GM23338 (cell line): ENCODE data around the gene NDUFS6. TPM values are rescaled to one million over a fixed set of nuclear protein-coding genes. Genes with fewer than 3 reads are reported as not detected.

Experiments
- ATAC-seq: fragments of 200-7000 bp; cut with Tn5 transposase; 3 replicates; pipeline ENCODE4 v1.9.1; 2020
- DNase-seq: peaks from one replicate; pipeline ENCODE4 v3.0.0-alpha.2; 2015; ENCODE audit warnings: low spot score
- H2AFZ ChIP-seq: fragments of 200-600 bp; sonication (generic); 2 replicates; pipeline ENCODE4 v1.8.0; 2016; ENCODE audit warnings: antibody characterized with exemption, mild to moderate bottlenecking, moderate library complexity
- H3F3A ChIP-seq: fragments of 200-600 bp; sonication (generic); replicated peaks from 2 replicates; pipeline ENCODE4 v1.8.0; 2017; ENCODE audit warnings: antibody characterized with exemption, mixed run types, low read depth
- H3K27ac ChIP-seq: fragments of 200-600 bp; sonication (generic); 2 replicates; pipeline ENCODE4 v1.6.1; 2016; ENCODE audit warnings: low read depth
- H3K27me3 ChIP-seq: fragments of 200-600 bp; sonication (generic); 2 replicates; pipeline ENCODE4 v1.8.0; 2016; ENCODE audit warnings: mild to moderate bottlenecking, mixed run types, moderate library complexity; ENCODE audit not compliant: insufficient read depth
- H3K36me3 ChIP-seq: fragments of 200-600 bp; sonication (generic); 2 replicates; pipeline ENCODE4 v1.8.0; 2016; ENCODE audit warnings: mild to moderate bottlenecking; ENCODE audit not compliant: insufficient read depth
- H3K4me1 ChIP-seq: fragments of 200-600 bp; sonication (generic); 2 replicates; pipeline ENCODE4 v1.8.0; 2016; ENCODE audit warnings: mild to moderate bottlenecking, moderate library complexity; ENCODE audit not compliant: insufficient read depth
- H3K4me2 ChIP-seq: fragments of 200-600 bp; sonication (generic); 2 replicates; pipeline ENCODE4 v1.7.1; 2017; ENCODE audit warnings: mixed run types
- H3K4me3 ChIP-seq: fragments of 200-600 bp; sonication (generic); 2 replicates; pipeline ENCODE4 v1.6.1; 2016; ENCODE audit warnings: mixed run types
- H3K79me2 ChIP-seq: fragments of 200-600 bp; sonication (generic); replicated peaks from 2 replicates; pipeline ENCODE4 v1.8.0; 2017; ENCODE audit warnings: mild to moderate bottlenecking; ENCODE audit not compliant: insufficient read depth
- H3K9me2 ChIP-seq: fragments of 200-600 bp; sonication (generic); 2 replicates; pipeline ENCODE4 v1.8.0; 2017; ENCODE audit not compliant: insufficient read depth
- H4K20me1 ChIP-seq: fragments of 200-600 bp; sonication (generic); replicated peaks from 2 replicates; pipeline ENCODE4 v1.8.0; 2017; ENCODE audit warnings: mild to moderate bottlenecking; ENCODE audit not compliant: insufficient read depth
- H3K27ac Mint-ChIP-seq: 2 replicates; pipeline ENCODE4 v1.8.0; 2020; ENCODE audit warnings: inconsistent platforms, mild to moderate bottlenecking, moderate library complexity, mixed read lengths
- H3K27me3 Mint-ChIP-seq: 3 replicates; pipeline ENCODE4 v1.8.0; 2022; ENCODE audit warnings: low read depth, mild to moderate bottlenecking, moderate library complexity, mixed read lengths, inconsistent platforms; ENCODE audit not compliant: insufficient read depth, poor library complexity
- H3K36me3 Mint-ChIP-seq: 3 replicates; pipeline ENCODE4 v1.8.0; 2021; ENCODE audit warnings: low read depth, mild to moderate bottlenecking, inconsistent platforms, moderate library complexity, mixed read lengths
- H3K4me1 Mint-ChIP-seq: 3 replicates; pipeline ENCODE4 v1.8.0; 2020; ENCODE audit warnings: mild to moderate bottlenecking, inconsistent platforms, mixed read lengths
- H3K4me3 Mint-ChIP-seq: 3 replicates; pipeline ENCODE4 v1.8.0; 2021; ENCODE audit warnings: moderate library complexity, mild to moderate bottlenecking, inconsistent platforms, mixed read lengths
- H3K9me3 Mint-ChIP-seq: 3 replicates; pipeline ENCODE4 v1.8.0; 2020; ENCODE audit warnings: moderate library complexity, mild to moderate bottlenecking, inconsistent platforms, mixed read lengths
- CREB1 ChIP-seq: fragments of 250-450 bp; sonication (Bioruptor Pico); IDR thresholded peaks from 2 replicates; pipeline ENCODE4 v1.5.0; 2020; ENCODE audit warnings: low read depth, mild to moderate bottlenecking, moderate library complexity
- CTCF ChIP-seq, 2 experiments: fragments of 200-600 bp in 1 of 2; sonication (generic) in 1 of 2; conservative IDR thresholded peaks; 2 replicates each; pipeline versions ENCODE4 v1.5.1 to v1.6.1; 2016 to 2017; ENCODE audit warnings: antibody characterized with exemption in 2 of 2, low read depth in 2 of 2, mild to moderate bottlenecking in 2 of 2, moderate library complexity in 1 of 2
- EZH2 ChIP-seq: fragments of 200-600 bp; sonication (generic); IDR thresholded peaks from one replicate; pipeline ENCODE4 v1.8.0; 2017; ENCODE audit warnings: antibody characterized with exemption, mild to moderate bottlenecking, low read depth; ENCODE audit not compliant: unreplicated experiment
- EZH2phosphoT487 ChIP-seq: fragments of 200-600 bp; sonication (generic); IDR thresholded peaks from one replicate; pipeline ENCODE4 v1.8.1; 2018; ENCODE audit warnings: antibody characterized with exemption; ENCODE audit not compliant: unreplicated experiment
- JUNB ChIP-seq: IDR thresholded peaks from one replicate; pipeline ENCODE4 v1.6.1; 2016; ENCODE audit warnings: antibody characterized with exemption; ENCODE audit not compliant: unreplicated experiment
- NANOG ChIP-seq: IDR thresholded peaks from 2 replicates; pipeline ENCODE4 v1.6.1; 2016; ENCODE audit warnings: antibody characterized with exemption, borderline replicate concordance
- POLR2AphosphoS5 ChIP-seq: IDR thresholded peaks from 2 replicates; pipeline ENCODE4 v1.6.1; 2016; ENCODE audit warnings: antibody characterized with exemption, low read depth
- STAT1 ChIP-seq: IDR thresholded peaks from one replicate; pipeline ENCODE4 v1.6.1; 2016; ENCODE audit warnings: antibody characterized with exemption; ENCODE audit not compliant: unreplicated experiment
- ZNF114 ChIP-seq: fragments of 250-450 bp; sonication (Bioruptor Pico); IDR thresholded peaks from 2 replicates; pipeline ENCODE4 v1.5.0; 2020; ENCODE audit warnings: mild to moderate bottlenecking, moderate library complexity
- ZNF331 ChIP-seq: fragments of 250-450 bp; sonication (Bioruptor Pico); IDR thresholded peaks from 2 replicates; pipeline ENCODE4 v1.5.0; 2020; ENCODE audit warnings: low read depth, mild to moderate bottlenecking, moderate library complexity
- ZNF462 ChIP-seq: fragments of 250-450 bp; sonication (Bioruptor Pico); IDR thresholded peaks from 2 replicates; pipeline ENCODE4 v1.5.0; 2020; ENCODE audit warnings: mild to moderate bottlenecking, moderate library complexity
- polyA plus RNA-seq: library from polyadenylated mRNA; unstranded; fragments of >200 nt; fragmentation: Nextera tagmentation; extraction: Ambion mirVana; gene quantifications from 2 replicates; pipeline ENCODE4 v1.2.1, GENCODE V29; 2016
- total RNA-seq: library from RNA; depleted of rRNA; stranded (reverse); fragments of >200 nt; shearing (Covaris generic); gene quantifications from 2 replicates; pipeline ENCODE4 v1.2.3, GENCODE V29; 2014
- TF ChIP-seq, protein P1 (sequence below): IDR thresholded peaks from one replicate; pipeline ENCODE4 v1.6.1; 2018; ENCODE audit warnings: antibody characterized with exemption; ENCODE audit not compliant: unreplicated experiment
- TF ChIP-seq, protein P2 (sequence below): IDR thresholded peaks from 2 replicates; pipeline ENCODE4 v1.6.1; 2016; ENCODE audit warnings: antibody characterized with exemption

NDUFS6 gene
- total and polyA plus RNA-seq, 2 experiments from 2014 or later, result 94.8 to 289 TPM

DNA sequence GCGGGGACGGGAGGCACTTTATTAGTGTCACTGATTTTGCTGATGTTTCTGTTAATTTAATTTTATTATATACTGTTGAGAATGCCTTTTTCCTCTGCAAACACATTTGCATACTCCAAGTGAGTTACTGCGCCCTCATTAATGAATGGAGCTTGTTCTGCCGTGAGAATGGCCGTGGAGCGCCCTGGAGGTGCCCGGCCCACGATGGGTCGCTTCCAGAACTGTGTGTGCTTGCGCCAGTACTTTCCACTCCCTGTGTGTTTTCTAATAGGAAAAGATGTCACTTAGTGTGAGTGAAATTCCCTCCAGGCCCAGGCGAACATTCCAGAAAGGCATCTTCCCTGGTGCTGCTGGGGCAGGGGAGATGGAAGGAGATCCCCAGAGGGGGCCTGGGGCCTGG is 30.1 kb downstream of the NDUFS6 start:
- peaks cover 20% of the 10 kb centered on the region for H3K4me1 ChIP-seq
- H3K4me3 ChIP-seq, result no peak overlapping the region
- no peak for DNase-seq
- H4K20me1 ChIP-seq, result peaks cover 4% of the 10 kb centered on the region; the same call in 1 of the 2 replicates
- no peak for TF ChIP-seq NANOG
- no peak for TF ChIP-seq ZNF114 (CRISPR knock-in tag)
- TF ChIP-seq, protein P1, sequence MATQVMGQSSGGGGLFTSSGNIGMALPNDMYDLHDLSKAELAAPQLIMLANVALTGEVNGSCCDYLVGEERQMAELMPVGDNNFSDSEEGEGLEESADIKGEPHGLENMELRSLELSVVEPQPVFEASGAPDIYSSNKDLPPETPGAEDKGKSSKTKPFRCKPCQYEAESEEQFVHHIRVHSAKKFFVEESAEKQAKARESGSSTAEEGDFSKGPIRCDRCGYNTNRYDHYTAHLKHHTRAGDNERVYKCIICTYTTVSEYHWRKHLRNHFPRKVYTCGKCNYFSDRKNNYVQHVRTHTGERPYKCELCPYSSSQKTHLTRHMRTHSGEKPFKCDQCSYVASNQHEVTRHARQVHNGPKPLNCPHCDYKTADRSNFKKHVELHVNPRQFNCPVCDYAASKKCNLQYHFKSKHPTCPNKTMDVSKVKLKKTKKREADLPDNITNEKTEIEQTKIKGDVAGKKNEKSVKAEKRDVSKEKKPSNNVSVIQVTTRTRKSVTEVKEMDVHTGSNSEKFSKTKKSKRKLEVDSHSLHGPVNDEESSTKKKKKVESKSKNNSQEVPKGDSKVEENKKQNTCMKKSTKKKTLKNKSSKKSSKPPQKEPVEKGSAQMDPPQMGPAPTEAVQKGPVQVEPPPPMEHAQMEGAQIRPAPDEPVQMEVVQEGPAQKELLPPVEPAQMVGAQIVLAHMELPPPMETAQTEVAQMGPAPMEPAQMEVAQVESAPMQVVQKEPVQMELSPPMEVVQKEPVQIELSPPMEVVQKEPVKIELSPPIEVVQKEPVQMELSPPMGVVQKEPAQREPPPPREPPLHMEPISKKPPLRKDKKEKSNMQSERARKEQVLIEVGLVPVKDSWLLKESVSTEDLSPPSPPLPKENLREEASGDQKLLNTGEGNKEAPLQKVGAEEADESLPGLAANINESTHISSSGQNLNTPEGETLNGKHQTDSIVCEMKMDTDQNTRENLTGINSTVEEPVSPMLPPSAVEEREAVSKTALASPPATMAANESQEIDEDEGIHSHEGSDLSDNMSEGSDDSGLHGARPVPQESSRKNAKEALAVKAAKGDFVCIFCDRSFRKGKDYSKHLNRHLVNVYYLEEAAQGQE, result no peak
- no peak for TF ChIP-seq ZNF331 (CRISPR knock-in tag)
- TF ChIP-seq ZNF462 (CRISPR knock-in tag), result no peak
- TF ChIP-seq EZH2, result no peak
- no peak for TF ChIP-seq EZH2phosphoT487
- TF ChIP-seq CTCF (conservative IDR thresholded peaks at IDR 0.05; ENCODE audit: low read depth in 2 of 2), result no peak
- TF ChIP-seq, protein P2, sequence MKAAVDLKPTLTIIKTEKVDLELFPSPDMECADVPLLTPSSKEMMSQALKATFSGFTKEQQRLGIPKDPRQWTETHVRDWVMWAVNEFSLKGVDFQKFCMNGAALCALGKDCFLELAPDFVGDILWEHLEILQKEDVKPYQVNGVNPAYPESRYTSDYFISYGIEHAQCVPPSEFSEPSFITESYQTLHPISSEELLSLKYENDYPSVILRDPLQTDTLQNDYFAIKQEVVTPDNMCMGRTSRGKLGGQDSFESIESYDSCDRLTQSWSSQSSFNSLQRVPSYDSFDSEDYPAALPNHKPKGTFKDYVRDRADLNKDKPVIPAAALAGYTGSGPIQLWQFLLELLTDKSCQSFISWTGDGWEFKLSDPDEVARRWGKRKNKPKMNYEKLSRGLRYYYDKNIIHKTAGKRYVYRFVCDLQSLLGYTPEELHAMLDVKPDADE, result no peak
- TF ChIP-seq STAT1, result no peak
- no peak for TF ChIP-seq CREB1 (CRISPR knock-in tag)
- TF ChIP-seq POLR2AphosphoS5, result no peak
- no peak for TF ChIP-seq JUNB
- H3K9me3 Mint-ChIP-seq, result no peaks in the 10 kb centered on the region
- H3K27me3 ChIP-seq, result no peaks in the 10 kb centered on the region
- peaks cover 18% of the 10 kb centered on the region for H3K27me3 Mint-ChIP-seq
- no peaks in the 10 kb centered on the region for H3K9me2 ChIP-seq
- no peak overlapping the region for H3K4me2 ChIP-seq
- H3K27ac ChIP-seq, result no peak overlapping the region
- H3K36me3 Mint-ChIP-seq, result no peaks in the 10 kb centered on the region
- no peaks in the 10 kb centered on the region for H3K36me3 ChIP-seq
- no peak overlapping the region for H2AFZ ChIP-seq
- H3K4me1 Mint-ChIP-seq, result peaks cover 50% of the 10 kb centered on the region
- no peak for ATAC-seq
- no peaks in the 10 kb centered on the region for H3K79me2 ChIP-seq
- no peak overlapping the region; the same call in 2 of the 3 replicates for H3K4me3 Mint-ChIP-seq
- no peak overlapping the region for H3K27ac Mint-ChIP-seq
- H3F3A ChIP-seq, result no peaks in the 10 kb centered on the region
